HG02759 (cell line): ENCODE data around the gene ST7.

ENCODE experiments used
- ATAC-seq: cut with Tn5 transposase; IDR thresholded peaks from one replicate; pipeline ENCODE4 v1.9.1; 2021; ENCODE audit warnings: mild to moderate bottlenecking, moderate library complexity; ENCODE audit not compliant: unreplicated experiment

The ST7 gene

DNA sequence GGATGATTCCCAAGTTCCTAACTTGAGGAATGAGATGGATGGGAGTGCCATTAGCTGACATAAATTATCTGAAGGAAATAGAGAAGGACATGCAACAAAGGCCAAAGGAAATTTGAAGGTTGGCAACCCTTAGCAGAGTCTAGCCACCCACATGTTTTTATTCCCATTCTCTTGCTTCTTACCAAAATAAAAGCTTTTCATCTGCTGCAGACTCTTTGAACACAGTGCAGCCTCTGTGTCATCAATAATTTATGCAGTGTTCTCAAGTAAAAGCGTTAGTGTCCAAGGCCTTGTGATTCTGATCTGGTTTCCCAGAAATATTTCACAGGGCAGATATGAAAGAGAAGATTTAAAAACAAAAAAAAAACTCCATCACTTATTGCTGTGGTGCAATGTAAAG is 98.5 kb downstream of the ST7 start:
- no peak for ATAC-seq

DNA sequence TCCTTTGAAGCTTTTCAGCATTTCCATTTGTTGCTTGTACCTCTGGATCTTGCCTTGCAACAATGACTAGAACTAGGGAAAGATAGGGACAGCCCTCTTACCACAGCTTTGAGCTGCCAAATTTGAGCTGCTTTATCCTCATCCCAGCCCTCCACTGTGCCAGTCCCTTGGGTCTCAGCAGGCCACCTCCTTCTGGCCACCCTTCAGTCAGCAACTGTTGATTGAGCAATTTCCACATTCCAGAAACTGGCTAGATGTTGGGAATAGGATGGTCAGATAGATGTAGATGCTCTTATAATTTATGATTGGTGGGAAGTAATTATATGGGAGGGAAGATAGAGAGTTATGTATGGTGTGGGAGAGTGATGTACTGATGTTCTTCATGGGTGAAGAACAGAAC is 100.1 kb downstream of the ST7 start:
- no peak for ATAC-seq

GRCh38 chr7:117061751-117062150 is 108.5 kb downstream of the ST7 start:
- no peak for ATAC-seq

DNA sequence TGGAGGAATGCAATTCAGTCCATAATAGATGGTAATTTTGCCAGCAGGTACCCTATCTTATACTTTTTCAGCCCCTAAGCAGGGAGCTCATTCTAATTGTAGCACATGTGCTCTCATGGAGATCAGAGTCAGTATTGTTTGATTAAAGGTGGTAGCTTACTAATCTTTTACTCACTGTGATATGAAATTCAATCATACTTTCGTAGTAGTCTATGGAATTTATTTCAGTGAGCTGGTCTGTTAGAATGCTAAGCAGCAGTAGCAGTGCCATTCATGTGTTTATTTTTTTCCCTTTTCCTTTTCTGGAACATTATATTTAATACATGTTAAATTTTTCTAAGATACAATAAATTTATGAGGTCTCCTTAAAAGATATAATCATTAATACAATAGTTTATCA is 109.0 kb downstream of the ST7 start:
- ATAC-seq = no peak

DNA sequence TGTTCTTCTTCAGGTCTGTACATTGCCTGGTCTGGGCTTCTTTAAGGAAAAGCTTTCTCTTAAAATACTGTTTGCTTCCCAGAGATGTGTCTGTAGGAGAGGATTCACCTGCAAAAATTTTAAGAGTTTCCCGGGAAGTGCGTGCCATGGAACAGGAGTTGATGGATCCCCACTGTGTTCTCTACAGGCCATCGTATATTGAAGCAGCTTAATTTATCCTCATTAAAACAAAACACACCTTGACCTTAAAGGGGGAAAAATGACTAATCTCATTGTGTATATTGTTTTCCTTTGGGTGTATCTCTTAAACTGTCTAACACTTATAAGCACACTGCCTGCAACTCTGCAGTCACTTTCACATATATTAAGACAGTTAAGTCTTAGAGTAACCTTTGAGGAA is 111.4 kb downstream of the ST7 start:
- ATAC-seq = no peak

DNA sequence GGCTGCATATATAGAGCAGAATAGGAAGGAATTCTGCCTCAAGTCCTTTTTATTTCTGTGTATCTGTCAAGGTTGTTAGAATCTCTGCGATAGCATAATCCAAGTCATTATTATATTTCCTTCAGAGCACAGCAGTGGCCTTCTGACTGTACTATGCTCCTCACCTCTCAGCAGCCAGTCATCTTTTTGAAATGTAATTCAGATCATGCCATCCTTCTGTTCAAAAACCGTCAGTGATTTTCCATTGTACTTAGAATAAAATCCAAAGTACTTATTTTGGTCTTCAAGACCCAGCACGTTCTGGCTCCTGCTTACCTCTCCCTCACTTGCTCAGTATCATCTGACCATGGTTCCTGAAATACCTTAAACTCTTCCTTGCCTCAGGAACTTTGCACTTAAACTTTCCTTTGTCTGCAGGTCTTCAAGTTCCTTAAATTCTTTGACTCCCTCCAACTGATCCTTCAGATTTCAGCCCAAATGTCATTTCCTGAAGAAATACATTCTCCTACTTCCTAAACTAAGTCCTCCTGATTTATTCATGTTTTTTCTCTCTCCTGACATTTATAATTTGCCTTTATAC is 112.4 kb downstream of the ST7 start:
- ATAC-seq = no peak

GRCh38 chr7:117066668-117067067 is 113.4 kb downstream of the ST7 start:
- peak; percentile 36 for ATAC-seq

DNA sequence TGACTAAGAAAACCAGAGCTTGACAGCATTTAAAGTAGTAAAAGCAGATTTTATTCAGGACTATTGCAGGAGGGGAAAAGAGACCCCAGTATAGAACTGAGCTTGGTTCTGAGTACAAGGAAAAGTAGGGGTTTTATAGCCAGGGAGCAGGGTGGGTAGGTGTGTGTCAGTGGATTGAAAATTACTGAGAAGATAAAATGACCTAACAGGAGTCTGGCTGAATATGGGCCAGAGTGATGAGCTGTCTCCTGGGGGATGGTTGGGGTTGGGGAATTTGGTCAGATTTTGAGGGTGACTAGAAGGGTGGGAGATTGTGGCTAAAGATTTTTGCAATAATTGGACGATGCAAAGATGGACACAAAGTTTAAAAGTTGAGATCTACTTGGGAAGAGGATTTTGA is 114.0 kb downstream of the ST7 start:
- no peak for ATAC-seq

GRCh38 chr7:117068511-117069145 is 115.3 kb downstream of the ST7 start:
- ATAC-seq = no peak

- ATAC-seq = peak; percentile 63
Measured at GRCh38 chr7:117069379-117069778, 116.1 kb downstream of the ST7 start.

DNA sequence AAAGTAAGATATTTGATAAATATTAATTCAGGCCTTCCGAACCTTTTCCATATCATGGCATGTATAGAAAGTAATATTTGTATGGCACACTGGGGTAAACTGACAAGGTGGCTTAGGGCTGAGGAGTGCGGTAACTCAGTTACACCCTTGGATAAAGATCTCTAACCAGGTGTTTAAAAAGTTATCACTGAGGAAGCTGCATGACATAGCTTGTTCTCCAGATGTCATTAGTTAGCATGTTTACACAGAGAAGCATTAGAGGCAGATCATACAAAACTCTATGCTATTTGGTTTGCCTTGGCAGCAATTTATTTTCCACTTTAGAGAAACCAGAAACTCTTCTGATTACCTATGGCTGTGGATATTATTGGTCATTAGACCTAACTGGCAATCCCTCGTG is 118.2 kb downstream of the ST7 start:
- ATAC-seq = no peak

DNA sequence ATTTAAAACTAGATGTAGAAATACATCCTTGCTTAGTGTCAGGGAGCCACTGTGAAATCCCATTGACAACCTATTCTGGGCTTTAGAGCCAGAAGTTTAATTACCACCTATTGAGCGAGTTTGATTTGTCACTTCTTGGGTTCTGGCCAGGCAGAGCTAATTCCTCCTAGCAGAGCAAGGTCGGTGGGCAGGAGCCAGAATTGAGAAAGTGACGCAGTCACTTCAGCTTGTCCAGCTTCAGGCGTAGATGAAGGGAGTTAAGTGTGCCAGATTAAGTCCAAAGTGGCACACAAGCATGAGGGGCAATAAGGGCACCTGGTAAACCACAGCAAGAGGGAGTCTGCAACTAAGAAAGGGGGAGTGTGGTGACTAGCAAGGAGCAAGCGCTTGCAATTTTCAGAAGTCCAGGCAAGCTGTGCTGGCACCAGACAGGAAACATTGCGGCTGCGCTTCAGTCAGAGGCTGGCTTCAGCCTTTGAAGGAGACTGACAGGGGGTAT is 119.4 kb downstream of the ST7 start:
- no peak for ATAC-seq

DNA sequence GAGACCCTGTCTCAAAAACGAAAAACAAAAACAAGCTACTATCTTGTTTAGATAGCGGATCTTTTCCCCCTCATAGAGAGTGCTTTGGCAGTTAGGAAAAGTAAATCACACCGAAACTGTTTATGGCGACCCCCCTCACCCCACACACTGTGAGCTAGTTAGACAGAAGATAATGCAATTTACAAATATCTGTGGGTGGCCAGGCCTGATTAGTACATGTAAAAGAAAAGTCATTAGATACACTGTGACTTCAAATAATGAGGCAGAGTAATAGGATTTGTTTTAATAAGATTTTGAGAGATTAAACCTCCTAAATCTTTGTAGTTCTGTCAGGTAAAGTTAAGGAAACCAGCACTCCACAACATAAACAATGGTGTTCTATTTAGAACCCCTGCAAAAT is 121.1 kb downstream of the ST7 start:
- no peak for ATAC-seq

DNA sequence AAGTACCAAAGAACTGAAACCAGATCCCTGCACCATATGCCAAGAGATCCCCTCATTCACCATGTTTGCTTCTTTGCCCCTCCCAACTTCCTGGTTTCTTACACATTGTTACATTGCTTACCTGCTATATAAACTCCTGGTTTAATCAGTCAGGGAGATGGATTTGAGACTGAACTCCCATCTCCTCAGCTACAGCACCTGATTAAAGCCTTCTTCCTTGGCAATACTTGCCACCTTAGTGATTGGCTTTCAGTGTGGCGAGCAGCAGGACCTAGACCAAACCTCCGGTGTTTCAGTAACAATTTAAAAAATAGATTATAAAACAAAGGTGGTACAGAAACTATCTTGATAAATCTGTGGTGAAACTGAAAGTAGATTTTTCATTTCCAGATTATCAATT is 122.6 kb downstream of the ST7 start:
- ATAC-seq = no peak

- ATAC-seq = no peak
Measured at GRCh38 chr7:117076426-117076943, 123.2 kb downstream of the ST7 start.

DNA sequence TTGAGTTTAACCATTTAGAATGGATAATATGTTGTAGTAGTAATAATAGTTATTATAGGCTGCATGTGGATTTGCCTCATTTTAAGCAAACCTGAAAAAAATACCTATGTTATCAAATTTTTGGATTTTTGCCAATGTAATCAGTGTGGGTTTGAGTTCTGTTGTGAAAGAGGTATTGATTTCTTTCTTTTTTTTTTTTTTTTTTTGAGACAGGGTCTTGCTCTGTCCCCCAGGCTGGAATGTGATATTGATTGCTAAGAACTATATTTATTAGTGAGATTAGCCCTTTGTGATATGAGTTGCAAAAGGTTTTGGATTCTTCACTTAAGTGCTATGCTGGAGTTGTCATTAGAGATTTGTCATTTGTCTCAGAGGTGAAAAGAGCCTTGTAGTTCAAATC is 124.4 kb downstream of the ST7 start:
- ATAC-seq = no peak

DNA sequence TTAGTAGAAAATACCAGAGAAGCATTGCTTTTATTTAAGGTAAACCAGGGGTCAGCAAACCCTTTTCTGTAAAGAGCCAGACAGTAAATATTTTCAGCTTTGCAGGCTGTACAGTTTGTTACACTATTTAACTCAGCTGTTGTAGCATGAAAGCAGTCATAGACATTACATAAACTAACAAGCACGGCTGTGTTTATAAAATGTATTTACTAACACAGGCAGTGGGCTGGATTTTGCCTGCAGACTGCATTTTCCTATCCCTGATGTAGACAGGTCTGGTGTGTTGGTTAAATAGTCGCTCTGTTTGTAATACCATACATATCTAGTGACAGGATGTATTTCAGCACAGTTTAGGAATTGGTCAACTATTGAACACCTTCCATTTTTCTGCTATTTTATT is 129.3 kb downstream of the ST7 start:
- ATAC-seq = no peak

GRCh38 chr7:117083648-117084047 is 130.3 kb downstream of the ST7 start:
- no peak for ATAC-seq

- ATAC-seq = no peak
Measured at GRCh38 chr7:117084286-117084685, 131.0 kb downstream of the ST7 start.

DNA sequence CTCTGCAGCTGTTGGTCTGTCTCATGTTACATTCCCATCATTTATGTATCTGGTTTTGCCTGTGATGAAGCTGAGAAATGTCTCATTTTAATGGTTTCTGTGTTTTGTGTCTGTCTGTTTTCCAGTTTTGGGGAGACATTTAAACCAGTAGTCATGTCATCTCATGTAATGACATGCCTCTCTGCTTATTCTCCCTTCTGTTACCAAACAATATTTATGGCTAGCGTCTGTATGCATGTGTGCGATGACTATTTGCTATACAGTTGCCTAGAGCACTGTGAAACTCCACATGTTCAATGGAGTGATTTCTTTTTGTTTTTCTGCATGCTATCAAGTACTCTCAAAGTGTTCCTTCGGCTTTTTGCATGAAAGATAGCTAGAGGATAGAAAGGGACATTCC is 132.0 kb downstream of the ST7 start:
- no peak for ATAC-seq

DNA sequence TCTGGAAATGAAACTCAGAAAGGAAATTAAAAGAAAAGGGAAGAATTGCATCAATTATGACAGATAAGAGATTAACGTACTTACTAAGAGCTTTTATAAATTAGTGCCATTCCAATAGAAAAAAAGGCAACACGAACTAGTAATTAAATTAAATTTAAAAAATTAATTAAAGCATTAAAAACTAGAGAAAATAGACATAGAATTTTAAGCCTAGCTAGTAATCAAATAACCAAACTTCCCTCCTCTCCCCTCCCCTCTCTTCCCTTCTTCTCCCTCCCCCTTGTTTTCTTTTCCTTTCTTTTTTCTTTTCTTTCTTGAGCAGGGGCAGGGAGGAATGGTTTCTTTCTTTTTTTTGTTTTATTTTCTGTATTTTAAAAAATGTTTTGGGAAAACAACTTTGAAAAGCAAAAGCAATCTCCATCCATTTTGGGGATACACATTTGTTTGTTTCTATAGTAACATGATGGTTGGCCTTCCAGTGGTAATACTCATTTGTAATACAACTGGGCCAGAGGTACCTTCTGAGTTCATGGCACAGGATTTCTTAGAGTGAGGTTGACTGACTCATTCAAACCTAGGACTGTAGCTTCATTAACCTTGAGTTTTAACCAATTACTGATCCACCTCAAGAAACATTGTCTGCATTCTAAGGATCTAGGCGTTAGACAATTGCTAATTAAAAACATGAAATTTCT is 132.6 kb downstream of the ST7 start:
- no peak for ATAC-seq

DNA sequence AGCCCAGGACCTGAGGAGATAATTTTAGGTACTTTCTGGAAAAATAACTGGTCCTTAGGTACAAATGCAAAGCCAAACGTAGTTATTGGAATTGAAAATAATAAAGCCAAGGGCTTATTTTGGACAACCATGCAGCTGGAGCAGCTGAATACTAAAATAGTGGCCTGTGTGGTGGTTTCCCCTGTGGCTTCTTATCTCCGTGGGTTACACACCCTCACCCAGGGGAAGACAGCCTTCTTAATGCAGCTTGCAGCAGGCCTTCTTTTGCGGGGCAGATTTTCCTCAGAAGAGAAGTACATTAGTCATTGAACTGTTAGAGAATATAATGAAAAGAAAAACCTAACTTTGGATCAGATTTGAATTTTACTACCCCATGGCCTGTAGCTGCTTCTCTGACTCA is 133.5 kb downstream of the ST7 start:
- no peak for ATAC-seq
